Caco-2 (cell line): ENCODE results near the gene FAM174B. TPM values are rescaled to one million over a fixed set of nuclear protein-coding genes. Genes with fewer than 3 reads are reported as not detected.

Experiments used
- BruUV-seq: library from RNA; stranded (reverse); fragments of 400-500 nt; replicated peaks from 2 replicates; lab custom pipeline; 2021; lab: Mats Ljungman, UMichigan
- CTCF ChIA-PET: fragments of 300-600 bp; sonication (Branson Sonifier 250); formaldehyde crosslinking; loops from one replicate; lab custom pipeline; 2022; ENCODE audit warnings: antibody characterized with exemption; lab: Charles Lee
- POLR2A ChIA-PET: fragments of 300-600 bp; sonication (Branson Sonifier 250); formaldehyde crosslinking; loops from one replicate; lab custom pipeline; 2022; ENCODE audit warnings: antibody characterized with exemption; lab: Charles Lee
- DNase-seq, 2 experiments: peaks; one replicate each; pipeline versions ENCODE4 v3.0.0 to v3.0.0-alpha.2; 2020 to 2022
- H3K27me3 ChIP-seq: replicated peaks from 2 replicates; pipeline ENCODE4 v1.6.0; 2011; ENCODE audit warnings: low read length; ENCODE audit not compliant: control insufficient read depth, insufficient read depth
- H3K36me3 ChIP-seq: 2 replicates; pipeline ENCODE4 v1.5.1; 2011; ENCODE audit warnings: low read length; ENCODE audit not compliant: control insufficient read depth, insufficient read depth
- H3K4me1 ChIP-seq: fragments of 250-450 bp; sonication (Bioruptor Pico); 2 replicates; pipeline ENCODE4 v1.5.1; 2020; ENCODE audit warnings: mild to moderate bottlenecking
- H3K4me3 ChIP-seq: 2 replicates; pipeline ENCODE4 v1.5.1; 2011; ENCODE audit warnings: low read depth, mild to moderate bottlenecking, control low read depth, low read length
- H3K9me3 ChIP-seq: fragments of 250-450 bp; sonication (Bioruptor Pico); 2 replicates; pipeline ENCODE4 v1.5.1; 2020; ENCODE audit warnings: mild to moderate bottlenecking, moderate library complexity
- H3K27ac Mint-ChIP-seq: one replicate; pipeline ENCODE4 v1.8.0; 2022; ENCODE audit warnings: mixed read lengths; ENCODE audit not compliant: unreplicated experiment
- H3K27me3 Mint-ChIP-seq: one replicate; pipeline ENCODE4 v1.8.0; 2022; ENCODE audit warnings: mixed read lengths; ENCODE audit not compliant: insufficient read depth, unreplicated experiment
- H3K36me3 Mint-ChIP-seq: one replicate; pipeline ENCODE4 v1.8.0; 2022; ENCODE audit warnings: mild to moderate bottlenecking, mixed read lengths; ENCODE audit not compliant: insufficient read depth, unreplicated experiment
- H3K4me1 Mint-ChIP-seq: one replicate; pipeline ENCODE4 v1.8.0; 2022; ENCODE audit warnings: low read depth, mixed read lengths; ENCODE audit not compliant: unreplicated experiment
- H3K4me3 Mint-ChIP-seq: one replicate; pipeline ENCODE4 v1.8.0; 2022; ENCODE audit warnings: mild to moderate bottlenecking, moderate library complexity, mixed read lengths; ENCODE audit not compliant: unreplicated experiment
- H3K9me3 Mint-ChIP-seq: one replicate; pipeline ENCODE4 v1.8.0; 2022; ENCODE audit warnings: mixed read lengths; ENCODE audit not compliant: unreplicated experiment
- CTCF ChIP-seq, 2 experiments: fragments of 200-600 bp in 1 of 2; IDR thresholded peaks; 1 replicate in 1 of 2; 2 replicates in 1 of 2; pipeline versions ENCODE4 v1.5.1 to v1.8.0; 2011 to 2022; ENCODE audit warnings: antibody characterized with exemption in 1 of 2, control low read depth in 1 of 2, inconsistent platforms in 1 of 2, low read depth in 1 of 2, low read length in 1 of 2, mild to moderate bottlenecking in 1 of 2, moderate library complexity in 1 of 2; ENCODE audit not compliant: insufficient read depth in 1 of 2, severe bottlenecking in 1 of 2, unreplicated experiment in 1 of 2
- intact Hi-C: fragments of 100-400 bp; cut with micrococcal nuclease; formaldehyde crosslinking; loops from one replicate; pipeline ENCODE4 v1.10.0; 2022; ENCODE audit not compliant: unreplicated experiment
- total RNA-seq: library from RNA; stranded (reverse); gene quantifications from 2 replicates; pipeline ENCODE4 v1.2.3, GENCODE V29; 2022

FAM174B gene
- total RNA-seq, 1 experiment from 2014 or later = 79.4 TPM

- CTCF ChIA-PET = interaction anchor here (1.5 kb wide), 1 partner anchor 62 kb away, joined by 4 read pairs; no protein-coding TSS in a partner anchor
- H3K4me3 ChIP-seq = no peak overlapping the region
- no peaks in the 10 kb centered on the region for H3K27me3 ChIP-seq
- Mint-ChIP-seq H3K36me3 (peaks cover 58% of the 10 kb centered on the region), H3K27ac (peak overlapping the region; percentile 21), H3K9me3 (peaks cover 7% of the 10 kb centered on the region), H3K4me3 (peak overlapping the region; percentile 89), H3K4me1 (peaks cover 38% of the 10 kb centered on the region), H3K27me3 (no peaks in the 10 kb centered on the region)
- H3K9me3 ChIP-seq = peaks cover 11% of the 10 kb centered on the region; the same call in 1 of the 2 replicates
- TF ChIP-seq CTCF (IDR thresholded peaks at IDR 0.05; ENCODE audit: insufficient read depth in 1 of 2, low read depth in 1 of 2, low read length in 1 of 2, severe bottlenecking in 1 of 2, unreplicated experiment in 1 of 2) = no peak
- POLR2A ChIA-PET = no interaction called here
- H3K4me1 ChIP-seq = peaks cover 50% of the 10 kb centered on the region
- intact Hi-C loops = no loop called here
- peaks cover 9% of the 10 kb centered on the region for H3K36me3 ChIP-seq
- no peak for DNase-seq
- no TSS peak for BruUV-seq
Observed at GRCh38 chr15:92652576-92652966, 3.0 kb downstream of the FAM174B start.

- Histone ChIP-seq H3K4me3 (no peak overlapping the region), H3K36me3 (peaks cover 9% of the 10 kb centered on the region), H3K4me1 (peaks cover 48% of the 10 kb centered on the region), H3K27me3 (no peaks in the 10 kb centered on the region), H3K9me3 (peaks cover 11% of the 10 kb centered on the region; the same call in 1 of the 2 replicates)
- TF ChIP-seq CTCF (IDR thresholded peaks at IDR 0.05; ENCODE audit: insufficient read depth in 1 of 2, low read depth in 1 of 2, low read length in 1 of 2, severe bottlenecking in 1 of 2, unreplicated experiment in 1 of 2) = no peak
- no TSS peak for BruUV-seq
- Mint-ChIP-seq H3K27ac (peak overlapping the region; percentile 21), H3K36me3 (peaks cover 64% of the 10 kb centered on the region), H3K9me3 (peaks cover 13% of the 10 kb centered on the region), H3K27me3 (no peaks in the 10 kb centered on the region), H3K4me3 (peak overlapping the region; percentile 89), H3K4me1 (peaks cover 43% of the 10 kb centered on the region)
- POLR2A ChIA-PET = no interaction called here
- no peak for DNase-seq
- CTCF ChIA-PET = interaction anchor here (1.5 kb wide), 1 partner anchor 63 kb away, joined by 4 read pairs; no protein-coding TSS in a partner anchor
- intact Hi-C loops = no loop called here
Observed at GRCh38 chr15:92651877-92652575, 3.5 kb downstream of the FAM174B start.

GRCh38 chr15:92650966-92651365 lies 4.6 kb downstream of the FAM174B start:
- Mint-ChIP-seq H3K9me3 (peaks cover 17% of the 10 kb centered on the region), H3K27me3 (no peaks in the 10 kb centered on the region), H3K36me3 (peaks cover 73% of the 10 kb centered on the region), H3K27ac (no peak overlapping the region), H3K4me1 (peaks cover 52% of the 10 kb centered on the region), H3K4me3 (no peak overlapping the region)
- POLR2A ChIA-PET = no interaction called here
- BruUV-seq = no TSS peak
- intact Hi-C loops = no loop called here
- no peak for DNase-seq
- peaks cover 11% of the 10 kb centered on the region; the same call in 1 of the 2 replicates for H3K9me3 ChIP-seq
- peaks cover 41% of the 10 kb centered on the region for H3K4me1 ChIP-seq
- H3K36me3 ChIP-seq = peaks cover 9% of the 10 kb centered on the region
- no peaks in the 10 kb centered on the region for H3K27me3 ChIP-seq
- H3K4me3 ChIP-seq = no peak overlapping the region
- CTCF ChIA-PET = no interaction called here
- TF ChIP-seq CTCF (IDR thresholded peaks at IDR 0.05; ENCODE audit: insufficient read depth in 1 of 2, low read depth in 1 of 2, low read length in 1 of 2, severe bottlenecking in 1 of 2, unreplicated experiment in 1 of 2) = no peak
